ENCODE results near the gene GNG8. TPM values are rescaled to one million over a fixed set of nuclear protein-coding genes. Genes with fewer than 3 reads are reported as not detected.

The GNG8 gene
- total RNA-seq, 1 experiment from 2014 or later: not detected

- TSS peak; percentile 82 for BruUV-seq (replicated peaks)
- intact Hi-C loops (cut with micrococcal nuclease; ENCODE audit: unreplicated experiment): no loop called here
- no peak for DNase-seq (ENCODE audit: low spot score)
- Histone ChIP-seq H3K27me3 (replicated peaks; ENCODE audit: insufficient read depth, low read depth, low read length, poor library complexity) (no peaks in the 10 kb centered on the region), H3K4me1 (ENCODE audit: insufficient read depth, low read length, poor library complexity, severe bottlenecking) (no peaks in the 10 kb centered on the region), H3K27ac (ENCODE audit: low read depth, low read length, poor library complexity, severe bottlenecking) (no peak overlapping the region), H3K4me3 (ENCODE audit: low read depth, low read length, poor library complexity, severe bottlenecking) (no peak overlapping the region), H3K9me3 (ENCODE audit: low read depth, low read length, poor library complexity, severe bottlenecking) (no peaks in the 10 kb centered on the region), H3K36me3 (ENCODE audit: insufficient read depth, low read length, poor library complexity, severe bottlenecking) (peaks cover 51% of the 10 kb centered on the region)
- CTCF ChIA-PET: no interaction called here
- no peak for TF ChIP-seq EZH2 (IDR thresholded peaks at IDR 0.05; ENCODE audit: borderline replicate concordance, low read depth, low read length, poor library complexity, severe bottlenecking)
- TF ChIP-seq CTCF (conservative IDR thresholded peaks at IDR 0.05; ENCODE audit: low read depth, low read length): no peak
- POLR2A ChIA-PET (ENCODE audit: low non-redundant PET): no interaction called here
Measured at GRCh38 chr19:46609511-46610412, 26.2 kb downstream of the GNG8 start.

GRCh38 chr19:46608581-46609345, 27.2 kb downstream of the GNG8 start:
- Histone ChIP-seq H3K36me3 (ENCODE audit: insufficient read depth, low read length, poor library complexity, severe bottlenecking) (peaks cover 51% of the 10 kb centered on the region), H3K4me3 (ENCODE audit: low read depth, low read length, poor library complexity, severe bottlenecking) (no peak overlapping the region), H3K9me3 (ENCODE audit: low read depth, low read length, poor library complexity, severe bottlenecking) (no peaks in the 10 kb centered on the region), H3K4me1 (ENCODE audit: insufficient read depth, low read length, poor library complexity, severe bottlenecking) (no peaks in the 10 kb centered on the region), H3K27ac (ENCODE audit: low read depth, low read length, poor library complexity, severe bottlenecking) (no peak overlapping the region), H3K27me3 (replicated peaks; ENCODE audit: insufficient read depth, low read depth, low read length, poor library complexity) (no peaks in the 10 kb centered on the region)
- intact Hi-C loops (cut with micrococcal nuclease; ENCODE audit: unreplicated experiment): no loop called here
- BruUV-seq (replicated peaks): no TSS peak
- ChIA-PET POLR2A (ENCODE audit: low non-redundant PET) (no interaction called here), CTCF (no interaction called here)
- no peak for TF ChIP-seq EZH2 (IDR thresholded peaks at IDR 0.05; ENCODE audit: borderline replicate concordance, low read depth, low read length, poor library complexity, severe bottlenecking)
- no peak for TF ChIP-seq CTCF (conservative IDR thresholded peaks at IDR 0.05; ENCODE audit: low read depth, low read length)
- no peak for DNase-seq (ENCODE audit: low spot score)

- Histone ChIP-seq H3K4me3 (ENCODE audit: low read depth, low read length, poor library complexity, severe bottlenecking) (no peak overlapping the region), H3K9me3 (ENCODE audit: low read depth, low read length, poor library complexity, severe bottlenecking) (no peaks in the 10 kb centered on the region), H3K27ac (ENCODE audit: low read depth, low read length, poor library complexity, severe bottlenecking) (no peak overlapping the region), H3K36me3 (ENCODE audit: insufficient read depth, low read length, poor library complexity, severe bottlenecking) (peaks cover 51% of the 10 kb centered on the region), H3K4me1 (ENCODE audit: insufficient read depth, low read length, poor library complexity, severe bottlenecking) (peaks cover 2% of the 10 kb centered on the region), H3K27me3 (replicated peaks; ENCODE audit: insufficient read depth, low read depth, low read length, poor library complexity) (no peaks in the 10 kb centered on the region)
- POLR2A ChIA-PET (ENCODE audit: low non-redundant PET): no interaction called here
- BruUV-seq (replicated peaks): no TSS peak
- TF ChIP-seq CTCF (conservative IDR thresholded peaks at IDR 0.05; ENCODE audit: low read depth, low read length) (no peak), EZH2 (IDR thresholded peaks at IDR 0.05; ENCODE audit: borderline replicate concordance, low read depth, low read length, poor library complexity, severe bottlenecking) (no peak)
- CTCF ChIA-PET: no interaction called here
- intact Hi-C loops (cut with micrococcal nuclease; ENCODE audit: unreplicated experiment): no loop called here
- no peak for DNase-seq (ENCODE audit: low spot score)
Measured at GRCh38 chr19:46608178-46608577, 27.8 kb downstream of the GNG8 start.
